OCI-LY7 (cell line): ENCODE data around the gene RAP1B. TPM values are rescaled to one million over a fixed set of nuclear protein-coding genes. Genes with fewer than 3 reads are reported as not detected.

ENCODE experiments used
- BruUV-seq: library from RNA; stranded (reverse); fragments of 400-500 nt; replicated peaks from 2 replicates; lab custom pipeline; 2021; lab: Mats Ljungman, UMichigan
- CTCF ChIA-PET: fragments of 300-600 bp; sonication (Branson Sonifier 250); formaldehyde crosslinking; loops from one replicate; lab custom pipeline; 2022; ENCODE audit warnings: antibody characterized with exemption; ENCODE audit not compliant: unreplicated experiment; lab: Charles Lee
- POLR2A ChIA-PET: fragments of 300-600 bp; sonication (Branson Sonifier 250); formaldehyde crosslinking; loops from one replicate; lab custom pipeline; 2022; ENCODE audit warnings: antibody characterized with exemption; lab: Charles Lee
- DNase-seq: peaks from one replicate; pipeline ENCODE4 v3.0.0-alpha.2; 2015; ENCODE audit warnings: low spot score
- H2AFZ ChIP-seq: fragments of 200-600 bp; sonication (generic), shearing (Covaris generic); 2 replicates; pipeline ENCODE4 v1.6.1; 2014; ENCODE audit warnings: mild to moderate bottlenecking, antibody characterized with exemption, low read length, moderate library complexity
- H3K27ac ChIP-seq: fragments of 200-600 bp; sonication (generic); 2 replicates; pipeline ENCODE4 v1.5.1; 2014; ENCODE audit warnings: mixed run types, low read depth, mild to moderate bottlenecking, moderate library complexity, low read length, inconsistent platforms; ENCODE audit not compliant: poor library complexity, severe bottlenecking
- H3K36me3 ChIP-seq: fragments of 200-600 bp; sonication (generic); 2 replicates; pipeline ENCODE4 v1.6.1; 2014; ENCODE audit warnings: mild to moderate bottlenecking, antibody characterized with exemption, low read length, moderate library complexity, mixed read lengths; ENCODE audit not compliant: insufficient read depth
- H3K4me1 ChIP-seq: fragments of 200-600 bp; sonication (generic); 2 replicates; pipeline ENCODE4 v1.5.1; 2014; ENCODE audit warnings: mild to moderate bottlenecking, low read length; ENCODE audit not compliant: insufficient read depth, poor library complexity, severe bottlenecking
- H3K4me2 ChIP-seq: fragments of 200-600 bp; sonication (generic); 2 replicates; pipeline ENCODE4 v1.6.1; 2014; ENCODE audit warnings: mild to moderate bottlenecking, low read length
- H3K4me3 ChIP-seq: fragments of 200-600 bp; sonication (generic); 2 replicates; pipeline ENCODE4 v1.5.1; 2014; ENCODE audit warnings: mild to moderate bottlenecking, low read depth, low read length; ENCODE audit not compliant: poor library complexity, severe bottlenecking
- H3K79me2 ChIP-seq: fragments of 200-600 bp; sonication (generic); 2 replicates; pipeline ENCODE4 v1.6.1; 2016; ENCODE audit warnings: low read depth, mild to moderate bottlenecking, low read length, moderate library complexity, mixed read lengths; ENCODE audit not compliant: insufficient read depth
- H3K9me2 ChIP-seq: fragments of 200-600 bp; sonication (generic); 2 replicates; pipeline ENCODE4 v1.6.1; 2016; ENCODE audit warnings: mild to moderate bottlenecking, low read length, mixed read lengths; ENCODE audit not compliant: insufficient read depth
- H3K9me3 ChIP-seq: fragments of 200-600 bp; sonication (generic); 2 replicates; pipeline ENCODE4 v1.6.1; 2014; ENCODE audit warnings: mild to moderate bottlenecking, mixed run types, low read length, mixed read lengths
- H4K20me1 ChIP-seq: fragments of 200-600 bp; sonication (generic); 2 replicates; pipeline ENCODE4 v1.6.1; 2014; ENCODE audit warnings: mild to moderate bottlenecking, antibody characterized with exemption, low read length, moderate library complexity, mixed read lengths; ENCODE audit not compliant: insufficient read depth
- EZH2phosphoT487 ChIP-seq: fragments of 200-600 bp; sonication (generic); IDR thresholded peaks from 2 replicates; pipeline ENCODE4 v1.6.1; 2018; ENCODE audit warnings: low read depth, borderline replicate concordance, mild to moderate bottlenecking, mixed run types, antibody characterized with exemption, low read length, moderate library complexity, mixed read lengths
- intact Hi-C: fragments of 100-400 bp; cut with micrococcal nuclease; formaldehyde crosslinking; loops from one replicate; pipeline ENCODE4 v1.10.0; 2022; ENCODE audit not compliant: unreplicated experiment
- total RNA-seq, 2 experiments: library from RNA; depleted of rRNA in 1 of 2; stranded (reverse); fragments of >200 nt in 1 of 2; shearing (Covaris generic) in 1 of 2; gene quantifications; 2 replicates each; pipeline ENCODE4 v1.2.3, GENCODE V29; 2014 to 2022
- TF ChIP-seq, protein P1 (sequence below): fragments of 200-600 bp; sonication (generic); conservative IDR thresholded peaks from 2 replicates; pipeline ENCODE4 v1.5.1; 2014; ENCODE audit warnings: mild to moderate bottlenecking, antibody characterized with exemption, low read length, moderate library complexity, mixed read lengths

The RAP1B gene
- total RNA-seq, 2 experiments from 2014 or later, result 100 to 166 TPM

DNA sequence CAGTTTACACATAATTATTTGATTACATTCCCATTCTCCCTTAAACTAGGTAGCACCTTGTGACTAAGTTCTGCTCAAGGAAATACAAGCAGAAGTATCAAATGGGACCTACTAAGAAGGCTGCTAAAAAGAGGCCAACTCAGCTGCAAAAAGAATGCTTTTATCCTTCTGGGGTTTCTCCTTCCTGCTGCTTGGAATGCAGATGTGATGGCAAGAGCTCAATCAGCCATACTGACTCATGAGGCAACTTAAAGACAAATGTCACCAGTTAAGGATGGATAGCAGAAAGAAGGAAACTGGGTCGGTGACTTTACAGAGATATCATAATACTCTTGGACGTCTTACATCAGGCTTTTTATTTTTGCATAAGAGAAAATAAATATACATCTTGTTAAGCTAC lies 38.0 kb upstream of the RAP1B start:
- Histone ChIP-seq H3K4me3 (no peak overlapping the region), H2AFZ (no peak overlapping the region), H4K20me1 (no peaks in the 10 kb centered on the region), H3K36me3 (no peaks in the 10 kb centered on the region), H3K9me3 (no peaks in the 10 kb centered on the region), H3K4me2 (no peak overlapping the region), H3K9me2 (no peaks in the 10 kb centered on the region), H3K79me2 (no peaks in the 10 kb centered on the region), H3K27ac (no peak overlapping the region), H3K4me1 (no peaks in the 10 kb centered on the region)
- TF ChIP-seq, protein P1, sequence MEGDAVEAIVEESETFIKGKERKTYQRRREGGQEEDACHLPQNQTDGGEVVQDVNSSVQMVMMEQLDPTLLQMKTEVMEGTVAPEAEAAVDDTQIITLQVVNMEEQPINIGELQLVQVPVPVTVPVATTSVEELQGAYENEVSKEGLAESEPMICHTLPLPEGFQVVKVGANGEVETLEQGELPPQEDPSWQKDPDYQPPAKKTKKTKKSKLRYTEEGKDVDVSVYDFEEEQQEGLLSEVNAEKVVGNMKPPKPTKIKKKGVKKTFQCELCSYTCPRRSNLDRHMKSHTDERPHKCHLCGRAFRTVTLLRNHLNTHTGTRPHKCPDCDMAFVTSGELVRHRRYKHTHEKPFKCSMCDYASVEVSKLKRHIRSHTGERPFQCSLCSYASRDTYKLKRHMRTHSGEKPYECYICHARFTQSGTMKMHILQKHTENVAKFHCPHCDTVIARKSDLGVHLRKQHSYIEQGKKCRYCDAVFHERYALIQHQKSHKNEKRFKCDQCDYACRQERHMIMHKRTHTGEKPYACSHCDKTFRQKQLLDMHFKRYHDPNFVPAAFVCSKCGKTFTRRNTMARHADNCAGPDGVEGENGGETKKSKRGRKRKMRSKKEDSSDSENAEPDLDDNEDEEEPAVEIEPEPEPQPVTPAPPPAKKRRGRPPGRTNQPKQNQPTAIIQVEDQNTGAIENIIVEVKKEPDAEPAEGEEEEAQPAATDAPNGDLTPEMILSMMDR, result no peak
- no peak for TF ChIP-seq EZH2phosphoT487
- no TSS peak for BruUV-seq
- intact Hi-C loops, result no loop called here
- POLR2A ChIA-PET, result interaction anchor here (0.6 to 1.3 kb wide), 5 partner anchors 9 to 1880 kb away, joined by 3 to 4 read pairs (median 3); no protein-coding TSS in a partner anchor
- CTCF ChIA-PET, result interaction anchor here (0.6 kb wide), 1 partner anchor 123 kb away, joined by 3 read pairs; no protein-coding TSS in a partner anchor
- DNase-seq, result no peak

DNA sequence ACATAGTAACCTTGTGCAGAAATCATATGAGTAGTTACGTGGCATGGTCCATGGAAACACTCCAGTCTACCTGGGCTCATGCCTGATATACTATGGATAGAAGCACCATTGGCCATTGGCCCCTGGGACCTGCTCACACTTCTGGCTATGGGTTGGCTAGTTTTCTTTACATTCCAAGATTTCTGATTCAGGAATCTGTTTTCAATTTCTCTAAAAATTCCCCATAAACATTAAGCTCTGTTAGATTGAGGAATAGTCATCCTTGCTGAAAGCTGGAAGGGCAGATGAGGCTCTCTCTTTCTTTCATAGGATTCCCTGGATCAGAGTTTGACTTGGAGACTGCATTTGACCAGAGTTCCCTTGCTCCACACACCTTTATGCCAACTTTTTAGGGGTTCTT lies 37.3 kb upstream of the RAP1B start:
- Histone ChIP-seq H3K4me3 (no peak overlapping the region), H3K4me2 (no peak overlapping the region), H3K27ac (no peak overlapping the region), H3K79me2 (no peaks in the 10 kb centered on the region), H3K9me3 (no peaks in the 10 kb centered on the region), H3K4me1 (no peaks in the 10 kb centered on the region), H3K36me3 (no peaks in the 10 kb centered on the region), H4K20me1 (no peaks in the 10 kb centered on the region), H3K9me2 (no peaks in the 10 kb centered on the region), H2AFZ (no peak overlapping the region)
- CTCF ChIA-PET, result no interaction called here
- intact Hi-C loops, result no loop called here
- BruUV-seq, result no TSS peak
- TF ChIP-seq EZH2phosphoT487, result no peak
- TF ChIP-seq, protein P1, result no peak
- no peak for DNase-seq
- POLR2A ChIA-PET, result interaction anchor here (0.9 to 1.3 kb wide), 3 partner anchors 15 to 1881 kb away, joined by 3 to 4 read pairs (median 3); no protein-coding TSS in a partner anchor

DNA sequence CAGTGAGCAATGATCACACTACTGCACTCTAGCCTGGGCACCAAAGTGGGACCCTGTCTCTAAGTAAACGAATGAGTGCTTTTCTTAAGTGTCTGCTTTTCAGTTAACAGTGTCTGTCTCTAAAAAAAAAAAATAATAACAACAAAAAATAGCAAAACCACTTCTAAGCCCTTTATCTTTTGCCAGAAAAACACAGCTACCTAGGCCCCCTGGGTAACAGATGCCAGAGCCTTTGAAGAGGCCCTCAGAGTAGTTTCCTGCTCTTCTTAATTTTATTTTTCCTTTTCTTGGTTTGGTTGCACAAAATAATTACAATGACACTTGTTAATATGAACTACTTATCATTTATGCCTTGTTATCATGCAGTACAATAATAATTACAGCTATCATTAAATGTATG lies 32.8 kb upstream of the RAP1B start:
- intact Hi-C loops, result no loop called here
- TF ChIP-seq, protein P1, result no peak
- no peak for TF ChIP-seq EZH2phosphoT487
- H3K9me2 ChIP-seq, result no peaks in the 10 kb centered on the region
- DNase-seq, result no peak
- BruUV-seq, result no TSS peak
- no peak overlapping the region for H3K4me2 ChIP-seq
- no peak overlapping the region for H3K27ac ChIP-seq
- no peak overlapping the region for H3K4me3 ChIP-seq
- no peaks in the 10 kb centered on the region for H3K9me3 ChIP-seq
- POLR2A ChIA-PET, result interaction anchor here (1.0 to 1.7 kb wide), 3 partner anchors 9 to 28 kb away, joined by 3 to 4 read pairs (median 3); no protein-coding TSS in a partner anchor
- no peaks in the 10 kb centered on the region for H4K20me1 ChIP-seq
- H3K36me3 ChIP-seq, result no peaks in the 10 kb centered on the region
- no peaks in the 10 kb centered on the region for H3K4me1 ChIP-seq
- H3K79me2 ChIP-seq, result no peaks in the 10 kb centered on the region
- CTCF ChIA-PET, result no interaction called here
- no peak overlapping the region for H2AFZ ChIP-seq
